Spleen (tissue), 11 donors: ENCODE measurements around the gene PCLO. TPM values are rescaled to one million over a fixed set of nuclear protein-coding genes. Genes with fewer than 3 reads are reported as not detected.

Experiments
- DNase-seq: peaks from one replicate; pipeline ENCODE4 v3.0.0-alpha.2; 2020
- H3K27ac ChIP-seq, 8 donors: fragments of 200-600 bp; sonication (generic) in 7 of 8; 1 replicate in 4 of 8; 2 replicates in 4 of 8; pipeline versions ENCODE4 v1.5.0 to v1.8.0; 2016 to 2021; ENCODE audit warnings: inconsistent platforms in 4 of 8, mild to moderate bottlenecking in 4 of 8, moderate library complexity in 1 of 8
- H3K27me3 ChIP-seq, 7 donors: fragments of 200-600 bp; sonication (generic) in 6 of 7; replicated peaks in 1 of 7; 1 replicate in 4 of 7; 2 replicates in 3 of 7; pipeline versions ENCODE4 v1.5.0 to v1.8.0; 2016 to 2021; ENCODE audit warnings: inconsistent platforms in 3 of 7, mild to moderate bottlenecking in 1 of 7
- H3K36me3 ChIP-seq, 6 donors: fragments of 200-600 bp; sonication (generic) in 5 of 6; 1 replicate in 4 of 6; 2 replicates in 2 of 6; pipeline versions ENCODE4 v1.5.0 to v1.8.0; 2016 to 2021; ENCODE audit warnings: inconsistent platforms in 2 of 6
- H3K4me1 ChIP-seq, 6 donors: fragments of 200-600 bp; sonication (generic) in 5 of 6; 1 replicate in 3 of 6; 2 replicates in 3 of 6; pipeline versions ENCODE4 v1.5.0 to v1.8.0; 2016 to 2021; ENCODE audit warnings: inconsistent platforms in 3 of 6
- H3K4me3 ChIP-seq, 8 donors: fragments of 200-600 bp; sonication (generic) in 7 of 8; 1 replicate in 4 of 8; 2 replicates in 4 of 8; pipeline versions ENCODE4 v1.5.0 to v1.8.0; 2016 to 2021; ENCODE audit warnings: inconsistent platforms in 4 of 8, mild to moderate bottlenecking in 4 of 8, moderate library complexity in 2 of 8
- H3K9me3 ChIP-seq, 8 donors: fragments of 200-600 bp; sonication (generic) in 7 of 8; 1 replicate in 4 of 8; 2 replicates in 4 of 8; pipeline versions ENCODE4 v1.5.0 to v1.8.0; 2016 to 2021; ENCODE audit warnings: inconsistent platforms in 4 of 8
- POLR2A ChIP-seq, 3 donors: fragments of 450-650 bp; IDR thresholded peaks; one replicate each; pipeline ENCODE4 v1.5.1; 2017; ENCODE audit warnings: antibody characterized with exemption in 3 of 3, mild to moderate bottlenecking in 1 of 3
- POLR2AphosphoS5 ChIP-seq, 3 donors: sonication (generic); formaldehyde crosslinking; IDR thresholded peaks; one replicate each; pipeline ENCODE4 v1.5.1; 2017; ENCODE audit warnings: antibody characterized with exemption in 3 of 3
- WGBS, 5 donors: extraction: QIAGEN DNeasy Blood & Tissue Kit in 3 of 5; methylation state at CpG; one replicate each; pipeline versions ENCODE4 v1.1.5 to v1.1.7; 2013 to 2018; 5-methylcytosine and 5-hydroxymethylcytosine counted together
- intact Hi-C: fragments of 100-400 bp; cut with DNase I; formaldehyde crosslinking; loops from one replicate; pipeline ENCODE4 v1.15.0; 2023; ENCODE audit warnings: low total_unique reads
- polyA plus RNA-seq, 3 donors: library from polyadenylated mRNA; stranded (reverse); fragments of 200-250 nt; gene quantifications; one replicate each; pipeline ENCODE4 v1.2.1, GENCODE V29; 2013
- total RNA-seq, 7 donors: library from RNA; depleted of rRNA in 3 of 7; stranded (reverse); fragments of >200 nt in 3 of 7; fragmentation: NEBNext Ultra II Directional in 4 of 7; extraction: Animal tissue kit (Norgen Biotek cat#: 25700) in 4 of 7; gene quantifications; one replicate each; pipeline versions ENCODE4 v1.1.0 to v1.2.1, GENCODE V29; 2016 to 2021
- TF ChIP-seq, protein P1 (sequence below), 11 experiments: fragments of 200-600 bp in 7 of 11; fragments of 450-650 bp in 4 of 11; sonication (generic) in 4 of 11; IDR thresholded peaks in 8 of 11; conservative IDR thresholded peaks in 3 of 11; 1 replicate in 7 of 11; 2 replicates in 4 of 11; pipeline versions ENCODE4 v1.4.0 to v1.8.0; 2016 to 2021; ENCODE audit warnings: antibody characterized with exemption in 11 of 11, inconsistent platforms in 4 of 11, mild to moderate bottlenecking in 1 of 11
- donor health status: healthy with polysubstance abuse.
- donor health status: DM: no; HTN: no; CAD: no; lungs with moderate emphysema.
- donor health status: DM: no; HTN: no; CAD: no.
- donor health status: Bipolar disorder and iron deficiency.
- donor health status: healthy.
- donor health status: DM: no; HTN: no; CAD: no.
- donor health status: DM: yes; HTN: yes; CAD: no.

PCLO gene
- total and polyA plus RNA-seq, 10 donors, result 0.05 to 9.9 (median 1.8) TPM

- H3K27me3 ChIP-seq, result no peaks in the 10 kb centered on the region
- no peaks in the 10 kb centered on the region for H3K9me3 ChIP-seq
- DNase-seq, result no peak
- TF ChIP-seq POLR2A (IDR thresholded peaks at IDR 0.05), result no peak
- TF ChIP-seq, protein P1, sequence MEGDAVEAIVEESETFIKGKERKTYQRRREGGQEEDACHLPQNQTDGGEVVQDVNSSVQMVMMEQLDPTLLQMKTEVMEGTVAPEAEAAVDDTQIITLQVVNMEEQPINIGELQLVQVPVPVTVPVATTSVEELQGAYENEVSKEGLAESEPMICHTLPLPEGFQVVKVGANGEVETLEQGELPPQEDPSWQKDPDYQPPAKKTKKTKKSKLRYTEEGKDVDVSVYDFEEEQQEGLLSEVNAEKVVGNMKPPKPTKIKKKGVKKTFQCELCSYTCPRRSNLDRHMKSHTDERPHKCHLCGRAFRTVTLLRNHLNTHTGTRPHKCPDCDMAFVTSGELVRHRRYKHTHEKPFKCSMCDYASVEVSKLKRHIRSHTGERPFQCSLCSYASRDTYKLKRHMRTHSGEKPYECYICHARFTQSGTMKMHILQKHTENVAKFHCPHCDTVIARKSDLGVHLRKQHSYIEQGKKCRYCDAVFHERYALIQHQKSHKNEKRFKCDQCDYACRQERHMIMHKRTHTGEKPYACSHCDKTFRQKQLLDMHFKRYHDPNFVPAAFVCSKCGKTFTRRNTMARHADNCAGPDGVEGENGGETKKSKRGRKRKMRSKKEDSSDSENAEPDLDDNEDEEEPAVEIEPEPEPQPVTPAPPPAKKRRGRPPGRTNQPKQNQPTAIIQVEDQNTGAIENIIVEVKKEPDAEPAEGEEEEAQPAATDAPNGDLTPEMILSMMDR (IDR thresholded peaks at IDR 0.05 in 8 of 11, conservative IDR thresholded peaks at IDR 0.05 in 3 of 11), result no peak
- no peak for TF ChIP-seq POLR2AphosphoS5 (IDR thresholded peaks at IDR 0.05)
- intact Hi-C loops, result no loop called here
- no peaks in the 10 kb centered on the region for H3K36me3 ChIP-seq
- no peaks in the 10 kb centered on the region for H3K4me1 ChIP-seq
- no peak overlapping the region for H3K27ac ChIP-seq
- 85 to 94% (median 88%) methylated on average over 5 of the region's 5 CpGs for WGBS, 5 donors
- H3K4me3 ChIP-seq, result no peak overlapping the region
Measured at GRCh38 chr7:83058667-83059066, 104.0 kb downstream of the PCLO start.

GRCh38 chr7:83055197-83055596, 107.5 kb downstream of the PCLO start:
- intact Hi-C loops, result no loop called here
- Histone ChIP-seq H3K36me3 (no peaks in the 10 kb centered on the region), H3K4me1 (no peaks in the 10 kb centered on the region), H3K27ac (no peak overlapping the region), H3K4me3 (no peak overlapping the region), H3K27me3 (no peaks in the 10 kb centered on the region), H3K9me3 (peaks cover 0 to 4% (median 0%) of the 10 kb centered on the region in 8 donors)
- TF ChIP-seq, protein P1 (IDR thresholded peaks at IDR 0.05 in 8 of 11, conservative IDR thresholded peaks at IDR 0.05 in 3 of 11), result no peak
- TF ChIP-seq POLR2AphosphoS5 (IDR thresholded peaks at IDR 0.05), result no peak
- no peak for TF ChIP-seq POLR2A (IDR thresholded peaks at IDR 0.05)
- 74 to 86% (median 86%) methylated on average over 2 of the region's 2 CpGs for WGBS, 5 donors
- DNase-seq, result no peak

- Histone ChIP-seq H3K36me3 (no peaks in the 10 kb centered on the region), H3K27ac (no peak overlapping the region), H3K9me3 (peaks cover 0 to 4% (median 0%) of the 10 kb centered on the region in 8 donors), H3K4me1 (no peaks in the 10 kb centered on the region), H3K27me3 (no peaks in the 10 kb centered on the region), H3K4me3 (no peak overlapping the region)
- 79 to 89% (median 83%) methylated on average over 1 of the region's 1 CpG for WGBS, 5 donors
- no peak for DNase-seq
- TF ChIP-seq POLR2A (IDR thresholded peaks at IDR 0.05) (no peak), POLR2AphosphoS5 (IDR thresholded peaks at IDR 0.05) (no peak)
- TF ChIP-seq, protein P1 (IDR thresholded peaks at IDR 0.05 in 8 of 11, conservative IDR thresholded peaks at IDR 0.05 in 3 of 11), result no peak
- intact Hi-C loops, result no loop called here
Measured at GRCh38 chr7:83054472-83054871, 108.2 kb downstream of the PCLO start.

- no peak for DNase-seq
- H3K27me3 ChIP-seq, result no peaks in the 10 kb centered on the region
- H3K9me3 ChIP-seq, result peaks cover 0 to 5% (median 0%) of the 10 kb centered on the region in 8 donors
- no peaks in the 10 kb centered on the region for H3K4me1 ChIP-seq
- H3K27ac ChIP-seq, result no peak overlapping the region
- no peaks in the 10 kb centered on the region for H3K36me3 ChIP-seq
- intact Hi-C loops, result no loop called here
- no peak overlapping the region for H3K4me3 ChIP-seq
- no peak for TF ChIP-seq POLR2A (IDR thresholded peaks at IDR 0.05)
- TF ChIP-seq, protein P1 (IDR thresholded peaks at IDR 0.05 in 8 of 11, conservative IDR thresholded peaks at IDR 0.05 in 3 of 11), result no peak
- TF ChIP-seq POLR2AphosphoS5 (IDR thresholded peaks at IDR 0.05), result no peak
Measured at GRCh38 chr7:83053965-83054364, 108.7 kb downstream of the PCLO start.
